ENCODE measurements around the gene ENDOD1. TPM values are rescaled to one million over a fixed set of nuclear protein-coding genes. Genes with fewer than 3 reads are reported as not detected.

The ENDOD1 gene
- total and polyA plus RNA-seq, 4 donors: 10.4 to 55.1 (median 25.0) TPM

DNA sequence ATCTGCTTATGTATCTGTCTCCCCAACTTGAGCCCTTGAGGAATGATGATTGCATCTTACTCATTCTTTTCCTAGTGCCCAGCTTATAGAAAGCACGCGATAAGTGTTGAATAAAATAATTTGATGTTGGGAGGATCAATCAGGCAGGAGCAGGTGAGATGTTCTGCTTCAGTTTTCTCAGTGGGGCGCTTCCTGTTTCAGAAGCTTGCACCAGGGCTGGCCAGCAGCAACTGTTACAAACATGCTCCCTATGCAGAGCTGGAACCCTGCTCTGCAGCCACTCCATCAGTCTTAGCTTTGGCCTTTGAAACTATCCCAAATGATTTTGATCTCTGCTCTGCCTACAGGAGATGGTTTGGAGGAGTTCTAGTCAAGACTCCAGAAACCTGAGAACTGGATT, 3.9 kb downstream of the ENDOD1 start:
- H3K36me3 ChIP-seq (ENCODE audit: control insufficient read depth in 4 of 4, insufficient read depth in 4 of 4, low read length in 4 of 4): no peaks in the 10 kb centered on the region
- no peaks in the 10 kb centered on the region for H3K27me3 ChIP-seq (ENCODE audit: control insufficient read depth in 3 of 3, insufficient read depth in 3 of 3, low read length in 2 of 3)
- no peaks in the 10 kb centered on the region for H3K9me3 ChIP-seq (ENCODE audit: control insufficient read depth in 4 of 4, insufficient read depth in 3 of 4, low read length in 3 of 4)
- peaks cover 4 to 14% (median 6%) of the 10 kb centered on the region in 5 donors for H3K4me1 ChIP-seq (ENCODE audit: control insufficient read depth in 5 of 5, insufficient read depth in 5 of 5, low read length in 5 of 5)
- no peak overlapping the region for H3K27ac ChIP-seq (ENCODE audit: low read depth in 1 of 2, low read length in 1 of 2)
- WGBS, 2 donors: 93 to 96% methylated on average over 3 of the region's 3 CpGs
- TF ChIP-seq, protein P1, sequence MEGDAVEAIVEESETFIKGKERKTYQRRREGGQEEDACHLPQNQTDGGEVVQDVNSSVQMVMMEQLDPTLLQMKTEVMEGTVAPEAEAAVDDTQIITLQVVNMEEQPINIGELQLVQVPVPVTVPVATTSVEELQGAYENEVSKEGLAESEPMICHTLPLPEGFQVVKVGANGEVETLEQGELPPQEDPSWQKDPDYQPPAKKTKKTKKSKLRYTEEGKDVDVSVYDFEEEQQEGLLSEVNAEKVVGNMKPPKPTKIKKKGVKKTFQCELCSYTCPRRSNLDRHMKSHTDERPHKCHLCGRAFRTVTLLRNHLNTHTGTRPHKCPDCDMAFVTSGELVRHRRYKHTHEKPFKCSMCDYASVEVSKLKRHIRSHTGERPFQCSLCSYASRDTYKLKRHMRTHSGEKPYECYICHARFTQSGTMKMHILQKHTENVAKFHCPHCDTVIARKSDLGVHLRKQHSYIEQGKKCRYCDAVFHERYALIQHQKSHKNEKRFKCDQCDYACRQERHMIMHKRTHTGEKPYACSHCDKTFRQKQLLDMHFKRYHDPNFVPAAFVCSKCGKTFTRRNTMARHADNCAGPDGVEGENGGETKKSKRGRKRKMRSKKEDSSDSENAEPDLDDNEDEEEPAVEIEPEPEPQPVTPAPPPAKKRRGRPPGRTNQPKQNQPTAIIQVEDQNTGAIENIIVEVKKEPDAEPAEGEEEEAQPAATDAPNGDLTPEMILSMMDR (IDR thresholded peaks at IDR 0.05; ENCODE audit: control extremely low read depth, extremely low read depth): no peak
- DNase-seq: no peak
- H3K4me3 ChIP-seq: no peak overlapping the region
- no peak overlapping the region for H3K9ac ChIP-seq (ENCODE audit: insufficient read depth in 1 of 2, low read length in 2 of 2)
- no peak for ATAC-seq (ENCODE audit: insufficient read depth, low FRiP score)

DNA sequence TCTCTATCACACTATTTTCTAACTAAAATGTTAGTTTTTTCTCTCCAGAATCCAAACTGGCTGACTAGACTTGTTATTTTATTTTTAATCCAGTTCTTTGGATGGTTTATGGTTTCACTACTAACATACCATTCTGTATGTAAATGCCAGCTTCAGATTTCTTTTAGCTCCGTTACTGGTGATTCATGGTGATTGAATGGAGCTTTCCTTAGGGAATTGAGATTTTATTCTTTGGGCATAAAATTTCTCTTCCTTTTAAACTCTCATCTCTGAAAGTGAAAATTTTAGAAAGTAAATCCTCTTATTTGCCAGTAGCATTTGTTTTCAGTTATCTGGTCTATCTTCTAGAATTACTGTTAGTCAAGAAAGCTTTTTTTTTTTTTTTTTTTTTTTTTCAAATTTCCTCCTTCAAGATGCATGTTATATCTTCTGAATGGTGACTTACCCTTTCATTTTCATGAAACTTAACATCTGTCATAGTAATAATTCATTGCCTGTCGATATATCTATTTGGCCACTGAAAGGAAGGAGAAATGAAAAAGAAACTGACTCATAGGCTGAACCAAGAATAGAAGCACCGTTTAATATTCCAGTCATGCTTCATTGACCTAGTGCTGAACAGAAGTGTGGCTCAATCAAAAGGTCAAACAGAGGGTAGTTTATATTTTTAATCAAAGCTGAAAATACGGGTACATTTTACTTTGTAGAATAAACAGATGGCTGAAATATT, 6.4 kb downstream of the ENDOD1 start:
- no peak overlapping the region for H3K4me3 ChIP-seq
- ATAC-seq (ENCODE audit: insufficient read depth, low FRiP score) (peak; percentile 43), DNase-seq (no peak)
- H3K27me3 ChIP-seq (ENCODE audit: control insufficient read depth in 3 of 3, insufficient read depth in 3 of 3, low read length in 2 of 3): no peaks in the 10 kb centered on the region
- H3K4me1 ChIP-seq (ENCODE audit: control insufficient read depth in 5 of 5, insufficient read depth in 5 of 5, low read length in 5 of 5): peaks cover 0 to 7% (median 4%) of the 10 kb centered on the region in 5 donors
- no peaks in the 10 kb centered on the region for H3K9me3 ChIP-seq (ENCODE audit: control insufficient read depth in 4 of 4, insufficient read depth in 3 of 4, low read length in 3 of 4)
- TF ChIP-seq, protein P1 (IDR thresholded peaks at IDR 0.05; ENCODE audit: control extremely low read depth, extremely low read depth): no peak
- 44 to 55% methylated on average over 4 of the region's 4 CpGs for WGBS, 2 donors
- no peak overlapping the region for H3K27ac ChIP-seq (ENCODE audit: low read depth in 1 of 2, low read length in 1 of 2)
- no peaks in the 10 kb centered on the region for H3K36me3 ChIP-seq (ENCODE audit: control insufficient read depth in 4 of 4, insufficient read depth in 4 of 4, low read length in 4 of 4)
- no peak overlapping the region for H3K9ac ChIP-seq (ENCODE audit: insufficient read depth in 1 of 2, low read length in 2 of 2)

DNA sequence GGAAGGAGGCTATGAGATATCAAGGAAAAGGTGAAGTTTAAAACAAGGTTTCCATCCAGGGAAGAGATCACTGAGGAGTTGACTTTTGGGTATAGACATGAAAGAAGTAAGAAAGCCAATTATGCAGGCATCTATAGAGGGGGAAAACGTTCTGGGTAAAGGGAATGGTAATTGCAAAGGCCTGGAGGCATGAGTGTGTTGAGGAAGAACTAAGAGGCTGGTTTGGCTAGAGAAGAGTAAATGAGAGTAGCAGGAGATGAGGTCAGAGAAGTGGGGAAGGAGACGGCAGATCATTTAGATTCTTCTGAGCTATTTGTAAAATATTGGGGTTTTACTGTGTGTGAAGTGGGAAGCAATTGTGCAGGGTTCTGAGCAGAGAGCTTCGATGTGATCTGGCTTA, 7.6 kb downstream of the ENDOD1 start:
- Histone ChIP-seq H3K9ac (ENCODE audit: insufficient read depth in 1 of 2, low read length in 2 of 2) (no peak overlapping the region), H3K4me1 (ENCODE audit: control insufficient read depth in 5 of 5, insufficient read depth in 5 of 5, low read length in 5 of 5) (peaks cover 0 to 5% (median 0%) of the 10 kb centered on the region in 5 donors), H3K9me3 (ENCODE audit: control insufficient read depth in 4 of 4, insufficient read depth in 3 of 4, low read length in 3 of 4) (no peaks in the 10 kb centered on the region), H3K4me3 (no peak overlapping the region), H3K36me3 (ENCODE audit: control insufficient read depth in 4 of 4, insufficient read depth in 4 of 4, low read length in 4 of 4) (no peaks in the 10 kb centered on the region), H3K27me3 (ENCODE audit: control insufficient read depth in 3 of 3, insufficient read depth in 3 of 3, low read length in 2 of 3) (no peaks in the 10 kb centered on the region), H3K27ac (ENCODE audit: low read depth in 1 of 2, low read length in 1 of 2) (no peak overlapping the region)
- DNase-seq (no peak), ATAC-seq (ENCODE audit: insufficient read depth, low FRiP score) (no peak)
- WGBS, 2 donors: 79 to 86% methylated on average over 3 of the region's 3 CpGs
- TF ChIP-seq, protein P1 (IDR thresholded peaks at IDR 0.05; ENCODE audit: control extremely low read depth, extremely low read depth): no peak
